K562 treated with DMSO at 1 percent for 24 hours (cell line): ENCODE results near the gene KLF17. TPM values are rescaled to one million over a fixed set of nuclear protein-coding genes. Genes with fewer than 3 reads are reported as not detected.

ENCODE experiments used
- total RNA-seq: library from RNA; unstranded; fragments of 300-600 nt; gene quantifications from 2 replicates; pipeline ENCODE4 v1.2.3, GENCODE V29; 2022; ENCODE audit warnings: low read depth; ENCODE audit not compliant: insufficient read depth

The KLF17 gene
- 0.16 TPM in 1 of 2 replicates, not detected in the other for total RNA-seq

GRCh38 chr1:44118682-44119081, at the start of gene KLF17:
Gene KLF17, plus strand, starts transcription at chr1:44118821. Its CDS starts 87 bp downstream, at chr1:44118908.

GRCh38 chr1:44141531-44141930, 22.9 kb downstream of the KLF17 start, which contains the start of gene KLF18:
Gene KLF18, minus strand, starts transcription at chr1:44141631. Its CDS starts 0 bp downstream, at chr1:44141631.

Other genes starting within 250 kb of the KLF17 start
- 2.2 and 3.5 TPM in 2 replicates for gene ARTN, start 185.0 kb upstream of the KLF17 start, total RNA-seq
- gene IPO13, start 171.9 kb upstream of the KLF17 start, total RNA-seq: 37.5 and 49.1 TPM in 2 replicates
- 20.7 and 21.6 TPM in 2 replicates for gene DPH2, start 148.8 kb upstream of the KLF17 start, total RNA-seq
- 490 and 517 TPM in 2 replicates for gene ATP6V0B, start 143.9 kb upstream of the KLF17 start, total RNA-seq
- gene B4GALT2, start 139.6 kb upstream of the KLF17 start, total RNA-seq: 38.6 and 40.1 TPM in 2 replicates
- 2.0 and 3.2 TPM in 2 replicates for gene CCDC24, start 127.2 kb upstream of the KLF17 start, total RNA-seq
- gene SLC6A9, start 87.4 kb upstream of the KLF17 start, total RNA-seq: 56.9 and 59.8 TPM in 2 replicates
- not detected in 2 replicates for gene KLF18, start 22.8 kb downstream of the KLF17 start, total RNA-seq
- gene DMAP1, start 94.7 kb downstream of the KLF17 start, total RNA-seq: 38.7 and 46.4 TPM in 2 replicates
- gene ERI3, start 236.4 kb downstream of the KLF17 start, total RNA-seq: 66.8 and 71.7 TPM in 2 replicates